ENCODE data around the gene FAM111B. TPM values are rescaled to one million over a fixed set of nuclear protein-coding genes. Genes with fewer than 3 reads are reported as not detected.

Gene FAM111B
- total and polyA plus RNA-seq, 2 of the 4 experiments (the other 2 are of a cell fraction): 3.2 to 9.3 TPM

DNA sequence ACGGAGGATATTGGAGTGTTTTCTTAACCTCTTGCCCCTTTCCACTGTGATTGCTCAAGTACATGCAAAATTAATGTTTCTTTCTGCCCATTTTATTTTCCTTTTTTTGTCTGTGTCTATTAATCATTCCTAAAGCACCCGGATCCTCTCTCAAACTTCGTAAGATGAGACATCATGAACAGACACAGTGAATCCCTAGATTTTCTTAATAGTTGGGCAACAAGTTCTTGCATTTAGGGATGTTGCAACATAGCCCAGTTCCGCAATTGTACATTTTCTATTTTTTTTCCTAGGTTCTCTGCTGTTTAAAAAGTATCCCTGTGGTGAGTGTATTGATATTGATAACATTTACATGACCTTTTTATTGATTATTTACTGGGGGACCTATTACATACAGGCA is 38.5 kb downstream of the FAM111B start:
- Histone ChIP-seq H3K14ac (replicated peaks; ENCODE audit: low read depth, low read length) (no peak overlapping the region), H2BK120ac (ENCODE audit: low read depth, low read length) (no peak overlapping the region), H2BK20ac (ENCODE audit: low read depth, low read length) (no peak overlapping the region), H3K9me1 (ENCODE audit: insufficient read depth, low read length) (peaks cover 4% of the 10 kb centered on the region; the same call in 1 of the 2 replicates), H2BK5ac (ENCODE audit: low read depth, low read length, poor library complexity, severe bottlenecking) (peak overlapping the region; percentile 10), H3K4me3 (ENCODE audit: insufficient read depth, low read depth, low read length) (peak overlapping the region; percentile 48; the same call in 1 of the 2 replicates), H2AFZ (replicated peaks; ENCODE audit: low read length, poor library complexity) (no peak overlapping the region), H4K8ac (ENCODE audit: low read depth in 2 of 2, low read length in 2 of 2) (0 out of 4 replicates have a peak overlapping the region, but pooled peaks of 1 of the 2 experiments have one; percentile 58), H3K18ac (ENCODE audit: low read depth, low read length) (no peak overlapping the region), H2AK5ac (ENCODE audit: low read depth, low read length) (no peak overlapping the region), H3K9me3 (ENCODE audit: control insufficient read depth, insufficient read depth, low read length) (no peaks in the 10 kb centered on the region), H3K4me1 (ENCODE audit: control insufficient read depth, insufficient read depth, low read length) (peaks cover 6% of the 10 kb centered on the region), H3K27me3 (ENCODE audit: control insufficient read depth, insufficient read depth, low read length) (no peaks in the 10 kb centered on the region), H3K27ac (ENCODE audit: insufficient read depth, low read length) (no peak overlapping the region), H4K5ac (ENCODE audit: low read depth, low read length) (no peak overlapping the region), H4K20me1 (ENCODE audit: insufficient read depth, low read length) (no peaks in the 10 kb centered on the region), H2AK9ac (replicated peaks; ENCODE audit: low read depth, low read length, poor library complexity) (no peak overlapping the region), H2BK15ac (ENCODE audit: low read depth, low read length) (no peak overlapping the region), H4K91ac (ENCODE audit: insufficient read depth, low read depth, low read length) (no peak overlapping the region), H3K36me3 (ENCODE audit: control insufficient read depth, insufficient read depth, low read length) (no peaks in the 10 kb centered on the region), H3K4me2 (ENCODE audit: low read depth, low read length) (peak overlapping the region; percentile 79), H3K4ac (ENCODE audit: low read depth, low read length) (no peak overlapping the region), H3K9ac (ENCODE audit: low read depth, low read length) (peak overlapping the region; percentile 51; the same call in 1 of the 2 replicates), H3K23ac (ENCODE audit: low read depth, low read length) (no peak overlapping the region), H3K56ac (ENCODE audit: extremely low read depth, insufficient read depth, low read length) (0 out of 2 replicates have a peak overlapping the region, but pooled peaks have one; percentile 33), H3K79me1 (ENCODE audit: low read depth in 1 of 2, low read length in 2 of 2) (peaks cover 9 to 23% of the 10 kb centered on the region in 2 experiments)
- BruUV-seq (replicated peaks): no TSS peak
- CTCF ChIA-PET: interaction anchor here (0.6 to 2.7 kb wide), 3 partner anchors 10 to 85 kb away, joined by 3 to 10 read pairs (median 3); no protein-coding TSS in a partner anchor
- DNase-seq (peak; percentile 64), ATAC-seq (ENCODE audit: low read depth) (no peak)
- WGBS, 2 experiments (ENCODE audit: extremely low coverage in 2 of 2, insufficient read length in 1 of 2): no CpG with 5 or more reads among the region's 4 CpGs
- in situ Hi-C loops (cut with MboI; ENCODE audit: low sequenced_read_pairs): no loop called here
- POLR2A ChIA-PET (ENCODE audit: unreplicated experiment): no interaction called here
- peak; percentile 98 for TF ChIP-seq CEBPB (IDR thresholded peaks at IDR 0.05; ENCODE audit: low read depth, low read length)
- TF ChIP-seq, protein P1, sequence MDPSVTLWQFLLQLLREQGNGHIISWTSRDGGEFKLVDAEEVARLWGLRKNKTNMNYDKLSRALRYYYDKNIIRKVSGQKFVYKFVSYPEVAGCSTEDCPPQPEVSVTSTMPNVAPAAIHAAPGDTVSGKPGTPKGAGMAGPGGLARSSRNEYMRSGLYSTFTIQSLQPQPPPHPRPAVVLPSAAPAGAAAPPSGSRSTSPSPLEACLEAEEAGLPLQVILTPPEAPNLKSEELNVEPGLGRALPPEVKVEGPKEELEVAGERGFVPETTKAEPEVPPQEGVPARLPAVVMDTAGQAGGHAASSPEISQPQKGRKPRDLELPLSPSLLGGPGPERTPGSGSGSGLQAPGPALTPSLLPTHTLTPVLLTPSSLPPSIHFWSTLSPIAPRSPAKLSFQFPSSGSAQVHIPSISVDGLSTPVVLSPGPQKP (IDR thresholded peaks at IDR 0.05; ENCODE audit: borderline replicate concordance, low read depth, low read length): no peak
- dilution Hi-C loops (cut with HindIII; ENCODE audit: low sequenced_read_pairs, unreplicated experiment): no loop called here
- intact Hi-C loops (cut with micrococcal nuclease): no loop called here
